ENCODE results near the gene AIP. TPM values are rescaled to one million over a fixed set of nuclear protein-coding genes. Genes with fewer than 3 reads are reported as not detected.

Gene AIP
- polyA plus RNA-seq, 3 donors = 76.7 to 132 (median 99.3) TPM

GRCh38 chr11:67492801-67493547 lies 10.1 kb downstream of the AIP start:
- Histone ChIP-seq H3K9me3 (replicated peaks in 1 of 2; ENCODE audit: control insufficient read depth in 1 of 2, insufficient read depth in 1 of 2, low read length in 2 of 2) (no peaks in the 10 kb centered on the region), H3K4me1 (ENCODE audit: control insufficient read depth in 1 of 2, insufficient read depth in 2 of 2, low read length in 2 of 2) (no peaks in the 10 kb centered on the region), H3K27ac (ENCODE audit: low read depth in 1 of 2, low read length in 2 of 2) (no peak overlapping the region), H3K79me2 (ENCODE audit: insufficient read depth, low read length) (peaks cover 8% of the 10 kb centered on the region), H2AFZ (ENCODE audit: insufficient read depth, low read depth, low read length, poor library complexity, severe bottlenecking) (no peak overlapping the region), H3K4me2 (replicated peaks; ENCODE audit: extremely low read depth, low read length, poor library complexity, severe bottlenecking) (no peak overlapping the region), H3K9ac (ENCODE audit: insufficient read depth, low read length, poor library complexity, severe bottlenecking) (no peak overlapping the region), H3K27me3 (ENCODE audit: control insufficient read depth in 2 of 2, insufficient read depth in 2 of 2, low read length in 2 of 2) (no peaks in the 10 kb centered on the region), H3K36me3 (replicated peaks in 1 of 2; ENCODE audit: control insufficient read depth in 1 of 2, insufficient read depth in 2 of 2, low read length in 2 of 2) (peaks cover 91 to 99% of the 10 kb centered on the region in 2 donors), H4K20me1 (ENCODE audit: insufficient read depth, low read length) (peaks cover 93% of the 10 kb centered on the region), H3K4me3 (replicated peaks in 1 of 3; ENCODE audit: low read depth in 2 of 3, low read length in 3 of 3) (no peak overlapping the region)
- peaks cover 64 to 96% of the 10 kb centered on the region in 2 donors for H3K36me3 Mint-ChIP-seq
- intact Hi-C loops (cut with micrococcal nuclease) = no loop called here
- H3K4me3 Mint-ChIP-seq = no peak overlapping the region
- no peaks in the 10 kb centered on the region for H3K27me3 Mint-ChIP-seq (ENCODE audit: low read depth in 3 of 3)
- TF ChIP-seq CTCF (IDR thresholded peaks at IDR 0.05) = no peak
- H3K27ac Mint-ChIP-seq = no peak overlapping the region
- DNase-seq = no peak
- H3K9me3 Mint-ChIP-seq = no peaks in the 10 kb centered on the region
- 95% methylated on average over 23 of the region's 46 CpGs for WGBS (ENCODE audit: insufficient coverage)
- no peaks in the 10 kb centered on the region for H3K4me1 Mint-ChIP-seq

GRCh38 chr11:67493548-67494370 lies 10.9 kb downstream of the AIP start:
- Histone ChIP-seq H3K4me3 (replicated peaks in 1 of 3; ENCODE audit: low read depth in 2 of 3, low read length in 3 of 3) (no peak overlapping the region), H3K4me2 (replicated peaks; ENCODE audit: extremely low read depth, low read length, poor library complexity, severe bottlenecking) (no peak overlapping the region), H3K79me2 (ENCODE audit: insufficient read depth, low read length) (peaks cover 6% of the 10 kb centered on the region), H2AFZ (ENCODE audit: insufficient read depth, low read depth, low read length, poor library complexity, severe bottlenecking) (no peak overlapping the region), H3K9me3 (replicated peaks in 1 of 2; ENCODE audit: control insufficient read depth in 1 of 2, insufficient read depth in 1 of 2, low read length in 2 of 2) (no peaks in the 10 kb centered on the region), H3K27me3 (ENCODE audit: control insufficient read depth in 2 of 2, insufficient read depth in 2 of 2, low read length in 2 of 2) (no peaks in the 10 kb centered on the region), H3K4me1 (ENCODE audit: control insufficient read depth in 1 of 2, insufficient read depth in 2 of 2, low read length in 2 of 2) (no peaks in the 10 kb centered on the region), H3K27ac (ENCODE audit: low read depth in 1 of 2, low read length in 2 of 2) (no peak overlapping the region), H3K36me3 (replicated peaks in 1 of 2; ENCODE audit: control insufficient read depth in 1 of 2, insufficient read depth in 2 of 2, low read length in 2 of 2) (peaks cover 94 to 100% of the 10 kb centered on the region in 2 donors), H3K9ac (ENCODE audit: insufficient read depth, low read length, poor library complexity, severe bottlenecking) (no peak overlapping the region), H4K20me1 (ENCODE audit: insufficient read depth, low read length) (peaks cover 92% of the 10 kb centered on the region)
- no peaks in the 10 kb centered on the region for H3K4me1 Mint-ChIP-seq
- no peaks in the 10 kb centered on the region for H3K27me3 Mint-ChIP-seq (ENCODE audit: low read depth in 3 of 3)
- peaks cover 64 to 96% of the 10 kb centered on the region in 2 donors for H3K36me3 Mint-ChIP-seq
- TF ChIP-seq CTCF (IDR thresholded peaks at IDR 0.05) = no peak
- H3K27ac Mint-ChIP-seq = no peak overlapping the region
- WGBS (ENCODE audit: insufficient coverage) = 96% methylated on average over 51 of the region's 65 CpGs
- no peak for DNase-seq
- no peak overlapping the region for H3K4me3 Mint-ChIP-seq
- no peaks in the 10 kb centered on the region for H3K9me3 Mint-ChIP-seq
- intact Hi-C loops (cut with micrococcal nuclease) = no loop called here
